HG02759 (cell line): ENCODE data around the gene MARCHF10.

ENCODE experiments used
- ATAC-seq: cut with Tn5 transposase; IDR thresholded peaks from one replicate; pipeline ENCODE4 v1.9.1; 2021; ENCODE audit warnings: mild to moderate bottlenecking, moderate library complexity; ENCODE audit not compliant: unreplicated experiment

The MARCHF10 gene

DNA sequence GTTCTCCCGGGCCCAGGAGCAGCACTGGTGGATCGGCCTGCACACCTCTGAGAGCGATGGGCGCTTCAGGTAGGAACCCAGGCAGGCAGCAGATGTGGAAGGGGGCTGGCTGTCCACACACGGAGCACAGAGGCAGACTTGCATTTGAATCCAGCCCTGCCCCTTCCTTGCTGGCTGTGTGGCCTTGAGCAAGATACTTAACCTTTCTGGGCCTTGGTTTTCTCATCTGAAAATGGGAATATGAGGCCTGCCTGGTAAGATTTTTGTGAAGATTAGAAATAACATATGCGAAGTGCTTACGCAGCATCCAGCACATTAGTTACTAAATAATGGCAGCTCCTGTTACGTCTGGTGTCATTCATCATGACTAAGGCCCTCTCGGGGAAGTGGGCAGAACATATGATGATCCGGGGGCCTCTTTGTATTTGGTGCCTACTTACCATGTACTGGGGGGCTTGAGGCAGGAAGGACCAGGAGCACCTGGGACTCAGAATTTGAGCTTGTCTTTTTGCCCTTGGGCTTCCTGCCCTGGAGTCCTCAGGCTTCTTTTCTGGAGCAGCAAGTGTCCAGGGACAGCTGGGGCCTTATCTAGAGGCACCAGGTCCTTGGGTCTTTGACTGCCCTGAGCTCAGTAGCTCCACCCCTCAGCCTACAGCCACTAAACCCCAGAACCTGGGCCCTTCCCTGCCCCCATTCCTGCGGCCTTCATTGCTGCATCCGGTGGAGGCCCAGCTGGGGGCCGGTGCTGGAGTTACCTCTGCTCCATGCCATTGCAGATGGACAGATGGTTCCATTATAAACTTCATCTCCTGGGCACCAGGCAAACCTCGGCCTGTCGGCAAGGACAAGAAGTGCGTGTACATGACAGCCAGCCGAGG lies 126.8 kb downstream of the MARCHF10 start:
- no peak for ATAC-seq

DNA sequence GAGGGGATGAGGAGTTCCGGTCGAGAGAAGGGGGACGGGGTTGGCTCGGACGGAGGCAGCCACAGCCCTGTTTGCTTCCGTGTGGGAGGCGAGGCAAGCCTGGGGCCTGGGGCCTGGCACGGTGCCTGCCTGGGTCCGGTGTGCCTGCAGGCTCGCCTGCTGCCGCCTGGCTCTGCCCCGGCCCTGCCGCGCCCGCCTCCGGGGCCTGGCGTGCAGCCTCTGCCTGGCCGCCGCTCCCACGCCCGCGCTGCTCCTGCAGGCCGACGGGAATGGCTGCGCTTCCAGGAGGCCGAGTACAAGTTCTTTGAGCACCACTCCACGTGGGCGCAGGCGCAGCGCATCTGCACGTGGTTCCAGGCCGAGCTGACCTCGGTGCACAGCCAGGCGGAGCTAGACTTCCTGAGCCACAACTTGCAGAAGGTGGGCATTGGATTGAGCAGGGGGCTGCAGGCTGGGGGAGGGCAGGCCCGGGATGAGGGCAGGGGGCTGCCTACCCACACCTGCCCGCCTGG lies 127.5 kb downstream of the MARCHF10 start:
- ATAC-seq, result no peak

DNA sequence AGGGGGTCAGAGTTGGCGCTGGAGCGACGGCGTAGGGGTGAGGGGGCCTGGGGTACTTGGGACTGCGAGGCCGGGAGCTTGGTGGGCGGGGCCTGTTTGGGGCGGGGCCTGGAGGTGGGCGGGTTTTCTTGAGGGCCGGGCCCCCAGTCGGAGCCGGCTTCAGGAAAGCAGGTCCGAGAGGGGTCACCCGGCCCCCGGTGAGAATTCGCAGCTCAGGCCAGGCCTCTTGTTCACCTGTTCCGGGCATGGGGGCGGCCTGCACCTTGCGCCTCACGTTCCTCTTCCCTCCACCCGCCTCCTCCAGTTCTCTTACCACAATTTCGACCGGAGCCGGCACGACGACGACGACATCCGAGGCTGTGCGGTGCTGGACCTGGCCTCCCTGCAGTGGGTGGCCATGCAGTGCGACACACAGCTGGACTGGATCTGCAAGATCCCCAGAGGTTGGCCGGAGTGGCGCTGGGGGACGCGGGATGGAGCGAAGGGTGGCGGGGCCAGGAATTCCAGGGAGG lies 128.2 kb downstream of the MARCHF10 start:
- no peak for ATAC-seq

DNA sequence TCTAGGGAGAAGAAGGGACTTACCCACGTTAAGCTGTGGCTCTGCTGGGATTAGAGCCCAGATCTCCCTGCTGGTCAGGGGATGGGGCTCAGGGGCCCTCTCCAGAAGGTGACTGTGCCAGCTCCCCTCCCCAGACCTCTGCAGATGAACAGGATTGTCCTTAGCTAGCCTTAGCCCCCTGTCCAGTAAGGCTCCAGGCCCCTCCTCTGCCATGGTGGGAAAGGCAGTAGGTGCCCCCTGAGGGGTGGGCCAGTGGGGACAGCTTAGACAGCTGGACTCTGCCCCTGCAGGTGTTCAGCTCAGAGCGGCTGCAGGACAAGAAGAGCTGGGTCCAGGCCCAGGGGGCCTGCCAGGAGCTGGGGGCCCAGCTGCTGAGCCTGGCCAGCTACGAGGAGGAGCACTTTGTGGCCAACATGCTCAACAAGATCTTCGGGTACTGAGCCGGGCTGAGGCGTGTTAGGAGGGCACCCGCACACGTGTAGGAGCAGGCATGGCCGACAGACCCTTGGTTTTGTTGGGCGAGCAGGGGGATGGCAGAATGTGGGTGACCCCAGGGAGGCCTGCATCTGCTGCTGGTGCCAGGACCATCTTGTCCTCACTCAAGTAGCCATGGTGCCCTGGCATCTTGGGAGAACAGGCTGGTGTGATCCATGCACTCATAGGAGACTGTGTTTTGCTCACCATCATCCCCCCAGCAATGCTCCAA lies 129.7 kb downstream of the MARCHF10 start:
- no peak for ATAC-seq

DNA sequence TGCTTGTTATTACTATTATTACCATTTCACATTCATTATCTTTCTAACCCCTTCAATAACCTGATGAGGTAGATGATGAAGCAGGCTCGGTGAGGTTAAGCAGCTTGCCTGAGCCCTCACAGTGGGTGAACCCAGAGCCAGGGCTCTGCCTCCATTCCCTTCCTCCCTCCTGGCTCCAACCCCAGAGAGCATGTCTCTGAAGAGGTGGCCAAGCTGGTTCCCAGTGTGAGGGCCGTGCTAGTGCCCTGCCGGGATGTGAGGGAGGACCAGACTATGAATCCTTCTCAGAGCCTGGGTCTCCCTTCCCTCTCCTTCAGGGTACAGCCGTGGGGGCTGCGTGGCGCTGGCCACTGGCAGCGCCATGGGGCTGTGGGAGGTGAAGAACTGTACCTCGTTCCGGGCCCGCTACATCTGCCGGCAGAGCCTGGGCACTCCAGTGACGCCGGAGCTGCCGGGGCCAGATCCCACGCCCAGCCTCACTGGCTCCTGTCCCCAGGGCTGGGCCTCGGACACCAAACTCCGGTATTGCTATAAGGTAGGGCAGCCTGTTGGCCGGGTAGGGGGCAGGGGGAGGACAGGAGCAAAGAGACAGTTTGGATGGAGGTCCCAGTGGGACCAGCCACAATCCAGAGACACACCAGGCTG lies 131.0 kb downstream of the MARCHF10 start:
- no peak for ATAC-seq

DNA sequence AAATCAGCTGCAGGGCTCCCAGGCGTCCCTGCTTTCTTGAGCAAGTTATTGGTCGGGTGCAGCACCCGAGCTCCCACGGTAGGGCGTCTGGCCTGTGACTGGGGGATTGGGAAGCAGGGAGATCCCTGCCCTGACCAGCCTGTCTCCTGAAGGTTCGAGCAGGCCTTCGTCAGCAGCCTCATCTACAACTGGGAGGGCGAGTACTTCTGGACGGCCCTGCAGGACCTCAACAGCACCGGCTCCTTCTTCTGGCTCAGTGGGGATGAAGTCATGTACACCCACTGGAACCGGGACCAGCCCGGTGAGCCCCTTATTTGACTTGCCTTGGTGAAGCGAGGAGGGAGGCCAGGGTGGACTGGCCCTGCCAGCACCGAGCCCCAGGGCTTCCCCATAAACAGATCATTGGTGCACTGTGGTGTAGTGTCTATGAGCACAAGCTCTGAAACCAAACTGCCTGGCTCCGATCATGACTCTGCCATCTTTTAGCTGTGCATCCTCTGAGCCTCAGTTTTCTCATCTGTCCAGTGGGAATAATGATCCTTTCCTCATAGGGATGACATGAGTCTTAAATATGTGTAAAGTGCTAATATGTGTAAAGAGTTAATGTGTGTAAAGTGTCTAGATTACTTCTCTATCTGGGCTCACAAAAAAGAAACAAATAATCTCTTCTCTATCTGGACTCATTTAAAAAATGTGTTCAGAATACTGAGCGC lies 131.7 kb downstream of the MARCHF10 start:
- no peak for ATAC-seq

DNA sequence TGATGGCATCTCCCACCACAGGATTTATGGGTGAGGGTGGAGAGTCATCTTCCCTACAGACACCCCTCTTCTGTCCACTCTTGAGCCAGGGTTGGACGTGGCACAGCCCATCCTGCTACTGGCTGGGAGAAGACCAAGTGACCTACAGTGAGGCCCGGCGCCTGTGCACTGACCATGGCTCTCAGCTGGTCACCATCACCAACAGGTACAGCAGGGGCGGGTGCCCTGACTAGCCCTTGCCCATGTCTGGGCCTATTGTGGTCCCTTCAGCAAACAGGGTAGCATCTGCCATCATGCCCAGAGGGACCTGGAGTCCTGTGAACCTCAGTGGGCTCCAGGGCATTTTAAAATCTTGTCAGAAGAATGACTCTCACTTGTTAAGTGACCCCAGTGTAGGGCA lies 132.4 kb downstream of the MARCHF10 start:
- no peak for ATAC-seq

DNA sequence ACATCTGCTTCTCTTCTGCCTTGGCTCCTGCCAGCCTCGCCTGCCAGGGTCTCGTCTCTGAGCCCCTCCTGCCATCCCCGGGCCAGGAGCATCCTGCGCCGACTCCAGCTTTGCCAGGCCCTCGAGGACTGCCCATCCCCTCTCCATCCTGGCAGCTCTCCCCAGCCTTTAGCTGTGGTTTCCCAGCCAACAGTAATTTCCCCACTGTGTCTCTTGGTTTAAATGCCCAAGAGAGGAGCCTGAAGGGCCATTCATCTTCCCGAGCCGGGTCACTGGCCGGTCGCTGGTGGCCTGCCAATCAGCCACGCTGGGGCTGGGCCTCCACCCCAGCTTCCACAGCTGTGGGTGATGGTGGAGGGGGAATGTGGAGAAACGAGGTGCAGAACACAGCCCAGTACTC lies 132.9 kb downstream of the MARCHF10 start:
- ATAC-seq, result no peak

DNA sequence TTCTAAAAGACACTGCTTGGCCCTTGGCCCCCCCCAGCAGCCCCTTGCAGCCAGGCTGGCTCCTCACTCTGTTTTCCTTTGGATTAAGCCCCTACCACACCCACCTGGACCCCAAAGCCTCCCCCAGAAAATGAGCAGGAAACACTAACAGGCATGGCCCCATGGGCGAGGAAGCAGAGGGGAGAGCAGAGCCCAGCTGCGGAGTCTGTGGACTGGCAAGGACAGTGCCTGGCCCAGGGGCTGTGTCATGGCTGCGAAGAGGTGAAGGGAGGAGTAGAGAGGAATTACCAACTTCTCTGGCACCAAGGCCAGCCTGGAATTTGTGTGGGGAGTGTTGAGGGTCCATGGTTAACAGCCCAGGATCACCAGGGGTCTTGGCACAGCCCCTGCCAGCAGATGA lies 133.3 kb downstream of the MARCHF10 start:
- no peak for ATAC-seq

DNA sequence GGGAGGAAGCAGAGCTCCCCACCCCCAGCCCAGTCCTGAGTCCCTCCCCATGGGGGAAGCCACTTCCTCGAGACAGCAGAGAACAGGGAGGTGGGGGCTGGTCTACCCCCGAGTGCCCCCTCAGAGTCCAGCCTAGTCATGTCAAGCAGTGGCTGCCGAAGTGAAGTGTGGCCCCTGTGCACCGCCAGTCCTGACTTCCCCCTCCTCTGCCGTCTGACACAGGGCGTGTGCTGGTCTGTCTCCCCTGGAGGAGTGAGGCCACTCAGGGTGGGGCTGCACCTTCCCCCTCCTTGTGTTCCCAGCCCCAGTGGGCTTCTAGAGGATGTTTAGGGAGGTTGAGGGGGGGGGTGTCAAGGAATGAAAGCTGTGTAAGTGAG lies 133.8 kb downstream of the MARCHF10 start:
- no peak for ATAC-seq

DNA sequence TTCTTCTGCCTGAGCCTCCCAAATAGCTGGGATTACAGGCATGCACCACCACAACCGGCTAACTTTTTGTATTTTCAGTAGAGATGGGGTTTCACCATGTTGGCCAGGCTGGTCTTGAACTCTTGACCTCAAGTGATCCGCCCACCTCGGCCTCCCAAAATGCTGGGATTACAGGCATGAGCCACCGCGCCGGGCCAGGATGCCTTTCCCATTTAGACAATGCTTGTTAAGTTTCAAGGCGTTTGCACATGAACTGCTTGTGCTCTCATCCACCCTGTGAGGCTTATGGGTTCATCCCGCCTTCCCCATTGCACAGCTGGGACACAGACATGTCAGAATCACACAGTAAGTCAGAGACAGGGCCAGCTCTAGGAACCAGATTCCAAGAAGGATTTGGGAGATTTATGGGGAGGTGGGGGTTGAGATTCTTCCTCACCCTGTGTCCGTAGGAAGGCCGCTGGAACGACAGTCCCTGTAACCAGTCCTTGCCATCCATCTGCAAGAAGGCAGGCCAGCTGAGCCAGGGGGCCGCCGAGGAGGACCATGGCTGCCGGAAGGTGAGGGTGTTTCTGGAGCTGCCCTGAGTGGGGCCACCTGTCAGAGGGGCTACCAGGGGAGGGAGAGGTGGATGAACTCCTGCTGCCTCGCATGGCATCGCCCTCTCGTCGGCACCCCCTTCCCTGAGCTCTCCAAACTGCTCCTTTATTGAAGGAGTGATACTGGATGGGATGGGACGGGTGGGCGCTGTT lies 134.3 kb downstream of the MARCHF10 start:
- no peak for ATAC-seq

DNA sequence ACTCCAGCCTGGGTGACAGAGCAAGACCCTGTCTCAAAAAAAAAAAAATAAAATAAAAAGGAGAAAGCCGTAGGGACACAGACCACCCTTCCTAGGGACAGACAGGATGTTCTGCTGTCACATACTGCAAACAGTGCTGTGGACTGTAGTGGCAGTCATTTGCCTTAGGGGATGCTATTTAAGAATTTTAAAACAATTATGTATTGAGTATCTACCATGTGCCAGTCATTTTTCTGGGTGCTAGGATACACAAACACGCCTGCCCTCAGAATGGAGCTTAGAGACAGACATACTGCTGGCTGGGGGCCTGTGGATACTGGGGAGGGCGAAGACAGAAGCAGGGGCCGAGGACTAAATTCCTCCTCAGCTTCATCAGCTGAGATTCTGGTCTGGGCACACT lies 135.2 kb downstream of the MARCHF10 start:
- no peak for ATAC-seq

DNA sequence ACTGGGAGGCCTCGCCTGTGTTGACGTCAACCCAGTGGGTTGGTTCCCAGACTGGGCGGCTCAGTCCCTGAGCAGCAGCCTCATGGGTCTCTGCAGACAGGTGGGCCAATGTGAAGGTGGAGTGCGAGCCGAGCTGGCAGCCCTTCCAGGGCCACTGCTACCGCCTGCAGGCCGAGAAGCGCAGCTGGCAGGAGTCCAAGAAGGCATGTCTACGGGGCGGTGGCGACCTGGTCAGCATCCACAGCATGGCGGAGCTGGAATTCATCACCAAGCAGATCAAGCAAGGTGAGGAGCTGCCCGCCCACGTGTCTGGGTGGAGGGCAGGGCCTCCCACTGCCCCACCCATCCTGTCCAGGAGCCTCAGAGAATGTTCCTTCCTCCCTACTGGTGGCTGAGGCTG lies 136.6 kb downstream of the MARCHF10 start:
- no peak for ATAC-seq

DNA sequence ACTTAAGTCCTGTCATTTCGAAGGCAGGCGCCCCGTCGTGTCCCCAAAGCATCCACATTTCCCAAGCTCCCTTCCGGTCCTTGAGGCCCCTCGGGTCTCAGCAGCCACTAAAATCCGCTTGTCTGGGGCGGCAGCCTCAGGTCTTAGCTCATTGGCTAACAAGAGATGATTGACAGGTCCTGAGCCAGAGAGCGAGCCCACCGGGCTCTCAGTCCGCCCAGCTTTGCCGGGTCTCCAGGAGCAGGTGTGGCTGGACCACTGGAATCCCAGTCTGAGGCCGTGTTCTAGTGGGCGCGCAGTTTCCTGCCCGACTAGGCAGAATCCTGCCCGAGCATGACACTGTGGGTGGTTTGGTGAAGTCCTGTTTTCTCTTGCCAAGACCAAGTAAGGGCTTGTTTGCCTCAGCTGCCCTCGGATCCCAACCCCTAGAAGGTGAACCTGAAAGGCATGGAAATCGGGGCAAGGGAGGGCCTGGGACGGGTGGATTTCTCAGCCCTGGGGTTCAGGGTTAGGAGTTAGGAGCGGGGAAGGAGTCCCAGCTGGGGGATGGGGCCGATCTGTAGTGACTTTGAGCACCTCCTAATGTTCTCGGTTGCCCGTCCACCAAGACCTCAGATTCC lies 137.8 kb downstream of the MARCHF10 start:
- ATAC-seq, result no peak

DNA sequence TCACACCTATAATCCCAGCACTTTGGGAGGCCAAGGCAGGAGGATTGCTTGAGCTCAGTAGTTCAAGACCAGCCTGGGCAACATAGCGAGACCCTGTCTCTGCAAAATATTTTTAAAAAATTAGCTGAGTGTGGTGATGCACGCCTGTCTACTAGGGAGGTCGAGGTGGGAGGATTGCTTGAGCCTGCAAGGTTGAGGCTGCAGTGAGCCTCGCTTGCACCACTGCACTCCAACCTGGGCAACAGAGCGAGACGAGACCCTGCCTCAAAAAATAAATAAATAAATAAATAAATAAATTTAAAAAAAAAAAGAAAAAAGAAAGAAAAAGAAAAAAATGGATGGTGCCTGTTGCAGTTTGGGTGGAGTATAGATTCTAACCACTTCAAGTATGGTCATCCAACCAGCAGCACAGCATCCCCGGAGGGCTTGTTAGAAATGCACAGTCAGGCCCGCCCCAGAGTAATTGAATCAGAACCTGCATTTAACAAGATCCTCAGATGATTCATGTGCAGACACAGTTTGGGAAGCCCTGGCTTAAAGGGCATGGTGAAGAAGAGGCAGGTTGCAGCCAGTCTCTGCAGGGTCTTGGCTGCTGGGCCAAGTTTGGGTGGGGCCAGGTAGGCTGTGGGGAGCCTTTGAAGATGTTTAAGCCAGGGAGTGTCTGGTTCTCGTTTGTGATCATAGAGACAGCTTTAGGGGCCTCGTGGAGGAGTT lies 139.9 kb downstream of the MARCHF10 start:
- ATAC-seq, result no peak

DNA sequence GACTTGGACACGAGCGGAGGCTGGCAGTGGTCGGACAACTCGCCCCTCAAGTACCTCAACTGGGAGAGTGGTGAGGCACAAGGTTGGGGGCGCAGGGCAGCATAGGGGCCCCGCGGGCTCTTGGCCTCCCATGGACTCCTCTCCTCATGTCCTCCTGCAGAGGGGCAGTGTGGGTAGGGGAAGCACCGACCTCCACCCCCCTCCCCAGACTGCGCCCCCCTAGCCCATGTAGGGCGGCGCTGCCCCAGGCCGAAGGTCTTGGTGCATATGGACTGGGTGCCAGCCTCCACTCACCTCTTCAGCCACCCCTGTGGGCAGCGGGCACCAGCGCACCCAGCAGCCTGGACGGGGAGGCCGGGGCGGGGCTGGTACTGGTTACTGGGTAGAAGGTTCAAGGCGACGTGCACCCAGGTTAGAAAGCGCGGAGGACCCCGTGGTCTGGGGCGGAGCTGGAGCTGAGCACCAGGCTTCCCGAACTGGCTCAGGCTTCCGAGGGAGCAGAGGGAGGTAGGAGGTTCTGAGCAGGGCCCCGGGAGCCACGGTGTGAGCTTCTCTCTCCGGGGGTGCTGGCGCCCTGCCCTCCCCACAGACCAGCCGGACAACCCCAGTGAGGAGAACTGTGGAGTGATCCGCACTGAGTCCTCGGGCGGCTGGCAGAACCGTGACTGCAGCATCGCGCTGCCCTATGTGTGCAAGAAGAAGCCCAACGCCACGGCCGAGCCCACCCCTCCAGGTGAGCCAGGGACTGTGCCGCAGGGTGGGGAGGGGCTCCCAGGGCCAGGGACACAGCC lies 141.1 kb downstream of the MARCHF10 start:
- no peak for ATAC-seq

DNA sequence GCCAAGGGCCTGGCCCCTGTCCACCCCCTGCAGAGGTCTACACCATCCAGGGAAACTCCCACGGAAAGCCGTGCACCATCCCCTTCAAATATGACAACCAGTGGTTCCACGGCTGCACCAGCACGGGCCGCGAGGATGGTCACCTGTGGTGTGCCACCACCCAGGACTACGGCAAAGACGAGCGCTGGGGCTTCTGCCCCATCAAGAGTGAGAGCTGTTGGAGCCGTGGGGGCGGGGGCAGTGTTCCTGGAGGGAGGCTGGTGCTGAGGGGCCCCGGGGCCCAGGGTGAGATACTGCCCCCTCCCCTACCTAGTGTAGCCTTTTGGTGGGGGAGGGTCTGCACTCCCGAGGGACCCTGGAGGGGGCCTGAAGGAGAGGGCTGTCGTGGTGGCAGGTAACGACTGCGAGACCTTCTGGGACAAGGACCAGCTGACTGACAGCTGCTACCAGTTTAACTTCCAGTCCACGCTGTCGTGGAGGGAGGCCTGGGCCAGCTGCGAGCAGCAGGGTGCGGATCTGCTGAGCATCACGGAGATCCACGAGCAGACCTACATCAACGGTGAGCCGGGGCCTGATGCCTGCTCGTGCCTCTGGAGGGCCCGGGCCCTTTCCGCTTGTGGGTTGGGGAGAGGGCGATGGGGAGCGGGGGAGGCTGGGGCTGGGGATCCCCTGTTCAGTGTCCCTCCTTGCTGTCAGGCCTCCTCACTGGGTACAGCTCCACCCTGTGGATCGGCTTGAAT lies 141.9 kb downstream of the MARCHF10 start:
- no peak for ATAC-seq

DNA sequence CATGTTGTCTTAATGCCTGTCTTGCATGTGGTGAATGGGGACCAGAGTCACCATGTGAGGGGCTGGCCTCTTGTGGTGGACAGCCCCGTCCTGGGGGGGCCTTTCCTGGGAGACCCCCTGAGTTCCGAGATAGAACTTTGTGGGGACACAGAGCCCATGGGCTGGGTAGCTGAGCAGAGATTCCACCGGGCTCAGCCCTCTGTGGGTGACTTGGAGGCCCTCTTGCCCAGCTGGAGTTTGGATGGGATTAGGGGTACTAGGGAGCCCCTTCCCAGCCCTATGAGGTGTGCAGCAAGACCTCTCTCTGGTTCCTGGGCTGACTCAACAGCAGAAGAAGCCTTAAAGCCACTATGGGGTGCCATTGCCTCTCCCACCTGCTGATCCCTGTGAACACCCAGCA lies 142.5 kb downstream of the MARCHF10 start:
- no peak for ATAC-seq
